ENCODE measurements around the gene RHO.

GRCh38 chr3:129577925-129578786 is 49.7 kb downstream of the RHO start:
- TF ChIP-seq CTCF (optimal IDR thresholded peaks at IDR 0.05 in 1 of 3, IDR thresholded peaks at IDR 0.05 in 1 of 3, conservative IDR thresholded peaks at IDR 0.05 in 1 of 3; ENCODE audit: extremely low read depth in 1 of 3, insufficient read depth in 2 of 3, low read length in 3 of 3) (no peak), EZH2 (IDR thresholded peaks at IDR 0.05; ENCODE audit: low read length) (no peak)
